B cell (primary cell): ENCODE results near the gene AMH.

Source experiments
- CTCF ChIP-seq: fragments of 200-600 bp; IDR thresholded peaks from one replicate; pipeline ENCODE4 v1.8.0; 2022; ENCODE audit warnings: antibody characterized with exemption, mild to moderate bottlenecking
- EZH2 ChIP-seq: IDR thresholded peaks from 2 replicates; pipeline ENCODE4 v1.6.1; 2012; ENCODE audit warnings: borderline replicate concordance, low read depth, mild to moderate bottlenecking, moderate library complexity, low read length; ENCODE audit not compliant: insufficient read depth, poor library complexity, severe bottlenecking

GRCh38 chr19:2255112-2255845 is 6.2 kb downstream of the AMH start:
- TF ChIP-seq CTCF (no peak), EZH2 (no peak)
